ENCODE results near the gene LRRC25. TPM values are rescaled to one million over a fixed set of nuclear protein-coding genes. Genes with fewer than 3 reads are reported as not detected.

Gene LRRC25
- total and polyA plus RNA-seq, 11 donors, result 0.83 to 33.0 (median 2.8) TPM

DNA sequence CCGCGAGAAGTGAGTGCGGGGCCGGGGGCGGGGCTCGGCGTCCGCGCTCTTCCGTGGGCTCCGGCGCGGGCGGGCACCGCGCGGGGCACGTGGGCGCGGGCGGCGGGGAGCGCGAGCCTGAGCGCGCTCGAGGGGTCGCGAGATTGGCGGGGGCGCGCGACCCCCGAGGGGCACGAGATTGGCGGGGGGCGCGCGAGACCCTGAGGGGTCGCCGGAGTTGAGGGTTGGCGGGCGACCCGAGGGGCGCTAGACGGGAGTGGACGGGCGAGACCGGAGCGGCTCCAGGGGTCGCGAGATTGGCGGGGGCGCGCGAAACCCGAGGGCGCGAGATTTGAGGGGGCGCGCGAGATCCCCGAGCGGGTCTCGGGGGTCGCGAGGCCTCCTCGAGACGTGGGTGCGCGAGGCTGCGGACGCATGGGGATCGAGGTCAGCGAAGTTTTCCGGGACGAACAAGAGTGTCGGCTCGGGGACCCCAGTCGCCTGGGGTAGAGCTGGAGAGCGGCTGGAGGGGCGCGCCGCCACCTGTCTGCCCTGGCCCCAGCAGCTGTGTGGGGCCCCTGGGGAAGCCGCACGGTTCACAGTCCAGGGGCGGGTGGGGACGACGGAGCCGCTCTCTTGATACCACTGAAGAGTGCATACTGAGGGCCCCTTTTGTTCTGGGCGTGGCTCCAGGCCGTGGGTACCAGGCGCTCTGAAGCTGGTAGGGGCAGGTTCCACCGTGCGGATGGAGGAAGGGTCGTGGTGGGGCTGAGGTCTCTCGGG lies 22.5 kb upstream of the LRRC25 start:
- intact Hi-C loops (cut with DNase I), result loop anchor here in 3 of 10 donors (5.0 to 10.0 kb wide), 5 partner anchors 135 to 405 kb away; partner anchors contain the start of genes JUND (in 1 of the 3) and RAB3A (in 1 of the 3)
- Histone ChIP-seq H3K27me3 (peaks cover 0 to 22% (median 0%) of the 10 kb centered on the region in 9 donors), H3K4me1 (peaks cover 8 to 90% (median 64%) of the 10 kb centered on the region in 12 donors), H3K27ac (peak overlapping the region; percentile 86 to 100 (median 95)), H3K4me3 (peak overlapping the region; percentile 52 to 99 (median 80)), H3K9me3 (no peaks in the 10 kb centered on the region), H3K36me3 (no peaks in the 10 kb centered on the region)
- DNase-seq (peak in 4 of 5 donors; percentile 39 to 66 (median 47)), ATAC-seq (no peak)
- 2 to 5% (median 4%) methylated on average over 51 to 97 of the region's 97 CpGs for WGBS, 4 donors
- TF ChIP-seq, protein P1, sequence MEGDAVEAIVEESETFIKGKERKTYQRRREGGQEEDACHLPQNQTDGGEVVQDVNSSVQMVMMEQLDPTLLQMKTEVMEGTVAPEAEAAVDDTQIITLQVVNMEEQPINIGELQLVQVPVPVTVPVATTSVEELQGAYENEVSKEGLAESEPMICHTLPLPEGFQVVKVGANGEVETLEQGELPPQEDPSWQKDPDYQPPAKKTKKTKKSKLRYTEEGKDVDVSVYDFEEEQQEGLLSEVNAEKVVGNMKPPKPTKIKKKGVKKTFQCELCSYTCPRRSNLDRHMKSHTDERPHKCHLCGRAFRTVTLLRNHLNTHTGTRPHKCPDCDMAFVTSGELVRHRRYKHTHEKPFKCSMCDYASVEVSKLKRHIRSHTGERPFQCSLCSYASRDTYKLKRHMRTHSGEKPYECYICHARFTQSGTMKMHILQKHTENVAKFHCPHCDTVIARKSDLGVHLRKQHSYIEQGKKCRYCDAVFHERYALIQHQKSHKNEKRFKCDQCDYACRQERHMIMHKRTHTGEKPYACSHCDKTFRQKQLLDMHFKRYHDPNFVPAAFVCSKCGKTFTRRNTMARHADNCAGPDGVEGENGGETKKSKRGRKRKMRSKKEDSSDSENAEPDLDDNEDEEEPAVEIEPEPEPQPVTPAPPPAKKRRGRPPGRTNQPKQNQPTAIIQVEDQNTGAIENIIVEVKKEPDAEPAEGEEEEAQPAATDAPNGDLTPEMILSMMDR (IDR thresholded peaks at IDR 0.05), result no peak
- no peak for TF ChIP-seq POLR2A (IDR thresholded peaks at IDR 0.05)

DNA sequence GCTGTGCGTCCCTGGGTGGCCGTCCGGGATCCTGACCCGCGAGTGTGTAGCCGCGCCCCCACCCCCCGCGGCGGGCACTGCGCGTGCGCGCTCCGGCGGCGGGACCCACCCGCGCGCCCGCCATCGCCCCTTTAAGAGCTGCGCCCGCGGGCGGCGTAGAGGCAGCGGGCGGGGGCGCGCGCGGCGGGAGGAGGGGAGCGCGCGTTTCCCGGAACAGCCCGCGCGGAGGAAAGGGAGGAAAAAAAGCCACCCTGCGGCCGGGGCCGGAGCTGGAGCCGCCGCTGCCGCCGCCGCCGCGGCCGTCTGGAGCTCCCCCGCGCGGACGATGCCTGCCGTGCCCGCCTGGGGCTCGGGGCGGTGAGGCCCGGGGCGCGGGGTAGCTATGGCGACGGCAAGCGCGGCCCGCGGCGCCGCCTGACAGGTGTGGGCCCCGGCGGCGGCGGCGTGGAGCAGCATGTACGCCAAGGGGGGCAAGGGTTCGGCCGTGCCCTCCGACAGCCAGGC lies 21.8 kb upstream of the LRRC25 start, which contains the start of gene SSBP4:
Gene SSBP4, plus strand, starts transcription at position 204 of the 504 bp plus-strand sequence. Its CDS starts 251 bp downstream, at position 455.
- no peaks in the 10 kb centered on the region for H3K36me3 ChIP-seq
- peak in 2 of 4 donors; percentile 10 to 22 for ATAC-seq
- H3K4me3 ChIP-seq, result peak within 1 kb of the TSS; percentile 52 to 99 (median 80)
- H3K27me3 ChIP-seq, result peaks cover 0 to 22% (median 0%) of the 10 kb centered on the region in 9 donors
- intact Hi-C loops (cut with DNase I), result loop anchor here in 3 of 10 donors (5.0 to 10.0 kb wide), 5 partner anchors 134 to 404 kb away; partner anchors contain the start of genes JUND (in 1 of the 3) and RAB3A (in 1 of the 3)
- DNase-seq, result peak; percentile 74 to 88 (median 84)
- H3K4me1 ChIP-seq, result peaks cover 8 to 90% (median 69%) of the 10 kb centered on the region in 12 donors
- H3K27ac ChIP-seq, result peak within 1 kb of the TSS; percentile 89 to 100 (median 95)
- no peaks in the 10 kb centered on the region for H3K9me3 ChIP-seq
- WGBS, 4 donors, result 0 to 1% (median 1%) methylated on average over 16 to 80 of the region's 80 CpGs
- peak in 1 of 2 donors; percentile 50 for TF ChIP-seq POLR2A (IDR thresholded peaks at IDR 0.05)
- TF ChIP-seq, protein P1 (IDR thresholded peaks at IDR 0.05), result peak in 8 of 12 donors; percentile 14 to 69 (median 45)

DNA sequence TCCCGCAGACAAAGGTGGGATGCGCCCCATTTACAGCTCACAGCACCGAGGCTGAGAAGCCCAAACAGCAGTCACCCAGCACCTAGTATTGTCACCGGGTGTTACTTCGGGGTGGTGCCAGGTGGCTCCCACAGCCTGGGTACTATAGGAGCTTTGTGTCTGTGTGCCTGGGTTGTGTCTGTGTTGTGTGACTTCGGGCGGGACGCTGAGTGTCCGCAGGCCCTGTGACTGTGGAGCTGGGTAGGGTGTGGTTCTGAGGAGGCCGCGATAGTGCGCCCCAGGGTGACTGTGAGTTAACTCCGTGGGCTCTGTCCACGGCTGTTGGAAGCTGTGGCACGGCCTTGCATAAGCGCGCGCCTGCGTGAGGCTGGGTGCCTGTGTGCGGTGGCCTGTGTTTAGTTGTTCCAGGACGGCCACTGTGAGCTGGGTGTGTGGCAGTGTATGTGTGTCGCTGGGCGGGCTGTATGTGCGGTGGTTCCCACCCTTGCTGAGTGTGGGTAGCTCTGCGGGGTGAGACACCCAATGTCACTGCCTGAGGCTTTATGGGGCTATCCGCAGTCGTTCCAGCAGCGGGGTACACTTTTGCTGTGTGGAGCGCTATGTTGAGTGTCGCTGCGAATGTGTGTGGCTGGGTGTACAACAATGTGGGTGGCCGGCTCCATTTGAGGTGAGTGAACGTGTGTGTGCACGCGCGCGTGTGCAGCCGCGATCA lies 21.2 kb upstream of the LRRC25 start:
- intact Hi-C loops (cut with DNase I), result loop anchor here in 3 of 10 donors (5.0 to 10.0 kb wide), 5 partner anchors 134 to 404 kb away; partner anchors contain the start of genes JUND (in 1 of the 3) and RAB3A (in 1 of the 3)
- Histone ChIP-seq H3K4me1 (peaks cover 8 to 88% (median 64%) of the 10 kb centered on the region in 12 donors), H3K36me3 (no peaks in the 10 kb centered on the region), H3K27me3 (peaks cover 0 to 22% (median 0%) of the 10 kb centered on the region in 9 donors), H3K4me3 (peak overlapping the region; percentile 7 to 99 (median 80)), H3K9me3 (no peaks in the 10 kb centered on the region), H3K27ac (peak overlapping the region; percentile 89 to 100 (median 95))
- 13 to 21% (median 15%) methylated on average over 25 to 39 of the region's 39 CpGs for WGBS, 4 donors
- no peak for TF ChIP-seq POLR2A (IDR thresholded peaks at IDR 0.05)
- TF ChIP-seq, protein P1 (IDR thresholded peaks at IDR 0.05), result no peak
- ATAC-seq (peak in 2 of 4 donors; percentile 0 to 2), DNase-seq (peak; percentile 52 to 77 (median 56))

Data from heart left ventricle (tissue), 16 donors.